Activated B cell treated with CpG ODN at 0.5 μM for 24 hours (primary cell): ENCODE measurements around the gene RASL12. TPM values are rescaled to one million over a fixed set of nuclear protein-coding genes. Genes with fewer than 3 reads are reported as not detected.
A peak's percentile ranks its signal among the peaks of the same experiment; 100 is the strongest.
"Not testable (repeated sequence)": the region's sequence is repeated elsewhere in the genome, so short reads cannot be mapped to it uniquely, and the experiment has no call there.

Source experiments
- ATAC-seq: fragments of 200-7000 bp; cut with Tn5 transposase; one replicate; pipeline ENCODE4 v1.10.0; 2021; ENCODE audit warnings: low read depth, mild to moderate bottlenecking, moderate library complexity
- CTCF ChIA-PET: fragments of 350-600 bp; sonication (Branson Sonifier 250); formaldehyde crosslinking; loops from one replicate; lab custom pipeline; 2021; ENCODE audit warnings: antibody characterized with exemption; lab: Charles Lee
- POLR2A ChIA-PET: fragments of 350-600 bp; sonication (Branson Sonifier 250); formaldehyde crosslinking; loops from one replicate; lab custom pipeline; 2021; ENCODE audit warnings: antibody characterized with exemption; lab: Charles Lee
- DNase-seq: peaks from one replicate; pipeline ENCODE4 v3.0.0; 2022
- H3K27ac Mint-ChIP-seq: one replicate; pipeline ENCODE4 v1.8.0; 2020; ENCODE audit warnings: mixed read lengths
- H3K27me3 Mint-ChIP-seq: one replicate; pipeline ENCODE4 v1.8.0; 2021; ENCODE audit warnings: mixed read lengths
- H3K36me3 Mint-ChIP-seq: one replicate; pipeline ENCODE4 v1.8.0; 2021; ENCODE audit warnings: low read depth, mixed read lengths
- H3K4me1 Mint-ChIP-seq: one replicate; pipeline ENCODE4 v1.8.0; 2021; ENCODE audit warnings: mixed read lengths
- H3K4me3 Mint-ChIP-seq: one replicate; pipeline ENCODE4 v1.8.0; 2020; ENCODE audit warnings: mild to moderate bottlenecking, mixed read lengths
- H3K9me3 Mint-ChIP-seq: one replicate; pipeline ENCODE4 v1.8.0; 2020; ENCODE audit warnings: mixed read lengths
- intact Hi-C: fragments of 100-400 bp; cut with micrococcal nuclease; formaldehyde crosslinking; loops from one replicate; pipeline ENCODE4 v1.15.1; 2024
- total RNA-seq: library from RNA; stranded (reverse); gene quantifications from 2 replicates; pipeline ENCODE4 v1.2.3, GENCODE V29; 2022
- TF ChIP-seq, protein P1 (sequence below): fragments of 200-600 bp; IDR thresholded peaks from one replicate; pipeline ENCODE4 v1.8.0; 2022; ENCODE audit warnings: antibody characterized with exemption, mild to moderate bottlenecking

RASL12 gene
- total RNA-seq, 1 donor from 2014 or later = not detected

DNA sequence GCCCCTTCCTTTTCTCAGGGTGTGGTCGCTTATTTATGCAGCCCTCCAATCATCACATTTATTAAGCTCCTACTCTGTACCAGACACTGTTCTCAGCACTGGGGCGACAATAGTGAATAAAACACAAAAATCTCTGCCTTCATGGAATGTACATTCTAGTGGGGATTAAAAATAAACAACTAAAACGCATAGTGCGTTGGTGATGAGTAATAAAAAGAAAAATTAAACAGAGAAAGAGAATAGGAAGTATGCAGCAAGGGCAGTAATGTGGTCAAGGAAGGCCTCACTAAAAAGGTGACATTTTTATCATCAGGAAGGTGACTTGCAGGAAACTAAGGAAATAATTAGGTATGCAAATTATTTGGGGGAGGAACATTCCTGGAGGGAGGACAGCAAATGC is 17.5 kb downstream of the RASL12 start:
- POLR2A ChIA-PET = no interaction called here
- peaks cover 19% of the 10 kb centered on the region for H3K4me1 Mint-ChIP-seq
- no peaks in the 10 kb centered on the region for H3K36me3 Mint-ChIP-seq
- TF ChIP-seq, protein P1, sequence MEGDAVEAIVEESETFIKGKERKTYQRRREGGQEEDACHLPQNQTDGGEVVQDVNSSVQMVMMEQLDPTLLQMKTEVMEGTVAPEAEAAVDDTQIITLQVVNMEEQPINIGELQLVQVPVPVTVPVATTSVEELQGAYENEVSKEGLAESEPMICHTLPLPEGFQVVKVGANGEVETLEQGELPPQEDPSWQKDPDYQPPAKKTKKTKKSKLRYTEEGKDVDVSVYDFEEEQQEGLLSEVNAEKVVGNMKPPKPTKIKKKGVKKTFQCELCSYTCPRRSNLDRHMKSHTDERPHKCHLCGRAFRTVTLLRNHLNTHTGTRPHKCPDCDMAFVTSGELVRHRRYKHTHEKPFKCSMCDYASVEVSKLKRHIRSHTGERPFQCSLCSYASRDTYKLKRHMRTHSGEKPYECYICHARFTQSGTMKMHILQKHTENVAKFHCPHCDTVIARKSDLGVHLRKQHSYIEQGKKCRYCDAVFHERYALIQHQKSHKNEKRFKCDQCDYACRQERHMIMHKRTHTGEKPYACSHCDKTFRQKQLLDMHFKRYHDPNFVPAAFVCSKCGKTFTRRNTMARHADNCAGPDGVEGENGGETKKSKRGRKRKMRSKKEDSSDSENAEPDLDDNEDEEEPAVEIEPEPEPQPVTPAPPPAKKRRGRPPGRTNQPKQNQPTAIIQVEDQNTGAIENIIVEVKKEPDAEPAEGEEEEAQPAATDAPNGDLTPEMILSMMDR = no peak
- intact Hi-C loops = loop anchor here (10.0 kb wide), 1 partner anchor 135 kb away; the partner anchor contains the start of gene CLPX
- peaks cover 3% of the 10 kb centered on the region for H3K27me3 Mint-ChIP-seq
- DNase-seq (no peak), ATAC-seq (no peak)
- no peaks in the 10 kb centered on the region for H3K9me3 Mint-ChIP-seq
- no peak overlapping the region for H3K4me3 Mint-ChIP-seq
- CTCF ChIA-PET = no interaction called here
- peak overlapping the region; percentile 6 for H3K27ac Mint-ChIP-seq

DNA sequence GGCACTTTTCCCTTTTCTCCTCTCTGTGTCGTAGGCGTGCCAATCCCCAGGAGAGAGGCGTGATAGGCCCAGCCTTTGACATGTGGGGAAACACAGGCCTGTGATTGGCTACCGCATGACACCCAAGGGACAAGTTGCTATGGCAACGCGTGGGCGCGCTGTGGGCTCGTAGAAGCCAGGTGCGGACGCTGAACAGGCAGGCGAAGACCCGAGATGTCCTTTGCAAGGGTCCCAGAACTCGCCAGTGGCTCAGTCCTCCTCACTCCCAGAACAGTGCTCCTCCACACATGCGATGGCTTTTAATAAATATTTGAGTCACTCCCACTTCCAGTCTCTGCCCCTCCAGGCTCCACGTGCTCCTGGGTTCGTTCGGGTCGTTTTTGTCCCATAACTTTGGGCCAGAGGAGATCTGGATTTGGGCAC is 18.4 kb downstream of the RASL12 start:
- Mint-ChIP-seq H3K4me3 (peak overlapping the region; percentile 77), H3K27me3 (peaks cover 3% of the 10 kb centered on the region), H3K36me3 (no peaks in the 10 kb centered on the region), H3K27ac (peak overlapping the region; percentile 63), H3K4me1 (peaks cover 19% of the 10 kb centered on the region), H3K9me3 (no peaks in the 10 kb centered on the region)
- TF ChIP-seq, protein P1 = no peak
- ATAC-seq (peak; percentile 97), DNase-seq (peak; percentile 83)
- ChIA-PET CTCF (no interaction called here), POLR2A (interaction anchor here (0.6 kb wide), 1 partner anchor 255 kb away, joined by 5 read pairs; the partner anchor contains the start of gene RNU5B-1)
- intact Hi-C loops = loop anchor here (1.0 to 2.0 kb wide), 2 partner anchors 16 to 255 kb away; partner anchors contain the start of gene RNU5B-1

DNA sequence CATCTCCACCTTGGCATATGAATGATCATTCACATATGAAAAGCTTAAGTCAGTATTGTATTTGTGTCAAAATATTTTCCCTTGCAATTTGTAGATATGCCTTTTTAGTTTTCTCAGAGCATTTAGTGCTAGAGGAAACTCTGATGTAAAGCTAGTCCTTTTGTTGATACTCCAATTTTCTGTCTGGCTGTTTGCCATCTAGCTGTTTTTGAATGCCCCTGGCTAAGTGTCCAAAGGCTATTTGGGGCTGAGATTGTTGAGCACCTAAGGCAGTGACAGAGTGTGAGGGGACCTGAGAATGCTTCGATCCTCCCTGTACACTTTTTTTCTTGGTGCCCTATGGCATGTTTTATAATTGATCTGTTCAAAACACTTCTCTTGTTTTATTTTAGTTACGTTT is 19.6 kb downstream of the RASL12 start:
- Mint-ChIP-seq H3K27me3 (peaks cover 3% of the 10 kb centered on the region), H3K36me3 (no peaks in the 10 kb centered on the region), H3K9me3 (no peaks in the 10 kb centered on the region), H3K4me3 (no peak overlapping the region), H3K4me1 (peaks cover 19% of the 10 kb centered on the region), H3K27ac (no peak overlapping the region)
- intact Hi-C loops = loop anchor here (2.0 kb wide), 1 partner anchor 257 kb away; the partner anchor contains the start of gene RNU5B-1
- POLR2A ChIA-PET = interaction anchor here (0.7 kb wide), 2 partner anchors 320 to 347 kb away, joined by 3 read pairs; no protein-coding TSS in a partner anchor
- CTCF ChIA-PET = no interaction called here
- TF ChIP-seq, protein P1 = no peak
- no peak for DNase-seq
- ATAC-seq = no peak

DNA sequence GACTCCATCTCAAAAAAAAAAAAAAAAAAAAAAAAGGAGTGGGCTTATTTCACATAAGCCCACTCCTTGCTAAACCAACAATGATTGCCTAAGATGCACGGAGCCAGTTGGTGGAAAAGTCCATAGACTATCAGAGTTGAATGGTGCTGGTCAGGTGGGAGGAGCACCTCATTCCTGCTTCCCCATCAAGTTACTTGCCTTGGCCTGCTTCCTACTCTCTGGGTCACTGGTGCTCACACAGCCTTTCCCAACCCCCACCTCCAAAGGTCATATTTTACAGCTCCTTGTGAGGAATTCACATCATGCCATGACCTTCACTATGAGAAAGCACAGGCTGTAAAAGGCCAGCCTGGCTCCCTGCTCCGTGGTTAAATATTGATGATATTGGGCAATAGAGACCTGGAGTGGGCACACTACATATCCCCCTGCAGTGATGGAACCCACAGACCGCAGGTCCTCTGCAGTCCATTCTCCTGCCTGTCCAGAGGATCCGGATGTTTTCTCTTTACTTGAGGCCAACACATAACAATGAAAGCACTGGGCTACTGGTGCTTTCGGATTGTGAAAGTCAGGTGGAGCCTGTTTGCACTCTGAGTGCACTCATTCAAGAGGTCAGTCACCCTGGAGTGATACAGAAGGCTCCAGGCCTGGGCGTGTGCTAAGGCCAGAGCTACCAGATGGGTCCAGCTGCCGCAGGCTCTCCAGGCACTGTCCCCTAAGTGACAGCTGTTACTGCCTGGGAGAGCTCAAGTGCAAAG is 22.9 kb downstream of the RASL12 start, which contains the start of gene SLC51B:
Gene SLC51B, plus strand, starts transcription at position 664 of the 758 bp plus-strand sequence. CDS start 4,618 bp downstream, outside the sequence.
- Mint-ChIP-seq H3K9me3 (no peaks in the 10 kb centered on the region), H3K4me1 (peaks cover 10% of the 10 kb centered on the region), H3K27ac (no peak within 1 kb of the TSS), H3K4me3 (no peak within 1 kb of the TSS), H3K27me3 (peaks cover 7% of the 10 kb centered on the region), H3K36me3 (no peaks in the 10 kb centered on the region)
- DNase-seq = no peak
- ATAC-seq = no peak
- TF ChIP-seq, protein P1 = no peak
- ChIA-PET POLR2A (no interaction called here), CTCF (no interaction called here)
- intact Hi-C loops = no loop called here

DNA sequence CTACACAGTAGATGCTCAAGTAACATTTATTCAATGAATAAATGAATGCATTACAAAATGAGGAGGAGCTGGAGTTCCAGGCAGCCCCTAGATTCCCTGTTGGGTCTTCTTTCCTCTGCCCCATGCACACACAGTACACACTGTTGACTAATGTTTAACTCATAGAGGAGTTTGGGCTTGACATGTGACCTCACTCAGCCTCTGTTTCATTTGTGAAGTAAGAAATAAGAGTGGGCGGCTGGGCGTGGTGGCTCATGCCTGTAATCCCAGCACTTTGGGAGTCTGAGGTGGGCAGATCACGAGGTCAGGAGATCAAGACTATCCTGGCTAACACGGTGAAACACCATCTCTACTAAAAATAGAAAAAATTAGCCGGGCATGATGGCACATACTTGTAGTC is 23.6 kb downstream of the RASL12 start:
- POLR2A ChIA-PET = interaction anchor here (1.5 kb wide), 1 partner anchor 10 kb away, joined by 4 read pairs; no protein-coding TSS in a partner anchor
- H3K36me3 Mint-ChIP-seq, H3K27ac Mint-ChIP-seq, CTCF ChIA-PET, H3K4me1 Mint-ChIP-seq, intact Hi-C loops, ATAC-seq, H3K4me3 Mint-ChIP-seq, H3K9me3 Mint-ChIP-seq, H3K27me3 Mint-ChIP-seq, DNase-seq: not testable (repeated sequence)
